Activated naive CD4-positive, alpha-beta T cell treated with anti-CD3 and anti-CD28 coated beads, Interleukin-2, amount 50 U/mL, for 24 hours (primary cell): ENCODE data around the gene TP73.

Source experiments
- H3K27ac Mint-ChIP-seq: one replicate; pipeline ENCODE4 v1.8.0; 2021; ENCODE audit warnings: mild to moderate bottlenecking, mixed read lengths
- H3K27me3 Mint-ChIP-seq: one replicate; pipeline ENCODE4 v1.8.0; 2021; ENCODE audit warnings: mixed read lengths
- H3K36me3 Mint-ChIP-seq: one replicate; pipeline ENCODE4 v1.8.0; 2021; ENCODE audit warnings: mixed read lengths
- H3K4me1 Mint-ChIP-seq: one replicate; pipeline ENCODE4 v1.8.0; 2021; ENCODE audit warnings: mixed read lengths
- H3K4me3 Mint-ChIP-seq: one replicate; pipeline ENCODE4 v1.8.0; 2021; ENCODE audit warnings: mild to moderate bottlenecking, mixed read lengths
- H3K9me3 Mint-ChIP-seq: one replicate; pipeline ENCODE4 v1.8.0; 2021; ENCODE audit warnings: mixed read lengths

Gene TP73

GRCh38 chr1:3762151-3762872 lies 110.0 kb downstream of the TP73 start:
- no peaks in the 10 kb centered on the region for H3K4me1 Mint-ChIP-seq
- no peaks in the 10 kb centered on the region for H3K36me3 Mint-ChIP-seq
- no peaks in the 10 kb centered on the region for H3K9me3 Mint-ChIP-seq
- no peak overlapping the region for H3K27ac Mint-ChIP-seq
- no peak overlapping the region for H3K4me3 Mint-ChIP-seq
- H3K27me3 Mint-ChIP-seq = peaks cover 14% of the 10 kb centered on the region

- H3K9me3 Mint-ChIP-seq = no peaks in the 10 kb centered on the region
- H3K4me1 Mint-ChIP-seq = no peaks in the 10 kb centered on the region
- H3K4me3 Mint-ChIP-seq = no peak overlapping the region
- no peaks in the 10 kb centered on the region for H3K36me3 Mint-ChIP-seq
- no peak overlapping the region for H3K27ac Mint-ChIP-seq
- peaks cover 14% of the 10 kb centered on the region for H3K27me3 Mint-ChIP-seq
Measured at GRCh38 chr1:3762873-3763228, 110.5 kb downstream of the TP73 start.

GRCh38 chr1:3763351-3764125 lies 111.2 kb downstream of the TP73 start:
- H3K36me3 Mint-ChIP-seq = no peaks in the 10 kb centered on the region
- H3K27ac Mint-ChIP-seq = no peak overlapping the region
- H3K27me3 Mint-ChIP-seq = peaks cover 14% of the 10 kb centered on the region

GRCh38 chr1:3767328-3767925 lies 115.1 kb downstream of the TP73 start:
- H3K4me1 Mint-ChIP-seq = peaks cover 10% of the 10 kb centered on the region
- H3K36me3 Mint-ChIP-seq = no peaks in the 10 kb centered on the region
- H3K27me3 Mint-ChIP-seq = peaks cover 3% of the 10 kb centered on the region
- H3K27ac Mint-ChIP-seq = no peak overlapping the region
- no peak overlapping the region for H3K4me3 Mint-ChIP-seq
- no peaks in the 10 kb centered on the region for H3K9me3 Mint-ChIP-seq

More at GRCh38 chr1:3763351-3764125, 111.2 kb downstream of the TP73 start:
- Mint-ChIP-seq H3K9me3 (no peaks in the 10 kb centered on the region), H3K4me3 (no peak overlapping the region), H3K4me1 (no peaks in the 10 kb centered on the region)

- no peaks in the 10 kb centered on the region for H3K9me3 Mint-ChIP-seq
- H3K36me3 Mint-ChIP-seq = no peaks in the 10 kb centered on the region
- peaks cover 2% of the 10 kb centered on the region for H3K27me3 Mint-ChIP-seq
- H3K4me1 Mint-ChIP-seq = peaks cover 10% of the 10 kb centered on the region
- peak overlapping the region; percentile 12 for H3K27ac Mint-ChIP-seq
- H3K4me3 Mint-ChIP-seq = no peak overlapping the region
Measured at GRCh38 chr1:3768811-3769390, 116.6 kb downstream of the TP73 start.

- Mint-ChIP-seq H3K9me3 (no peaks in the 10 kb centered on the region), H3K27ac (no peak overlapping the region), H3K4me1 (peaks cover 10% of the 10 kb centered on the region), H3K27me3 (no peaks in the 10 kb centered on the region), H3K36me3 (no peaks in the 10 kb centered on the region), H3K4me3 (no peak overlapping the region)
Measured at GRCh38 chr1:3770047-3770765, 117.9 kb downstream of the TP73 start.

- no peaks in the 10 kb centered on the region for H3K9me3 Mint-ChIP-seq
- peak overlapping the region; percentile 81 for H3K4me3 Mint-ChIP-seq
- no peaks in the 10 kb centered on the region for H3K27me3 Mint-ChIP-seq
- H3K4me1 Mint-ChIP-seq = peaks cover 10% of the 10 kb centered on the region
- H3K27ac Mint-ChIP-seq = peak overlapping the region; percentile 72
- H3K36me3 Mint-ChIP-seq = no peaks in the 10 kb centered on the region
Measured at GRCh38 chr1:3771108-3772026, 119.1 kb downstream of the TP73 start.

GRCh38 chr1:3772027-3772714 lies 119.9 kb downstream of the TP73 start:
- Mint-ChIP-seq H3K27ac (peak overlapping the region; percentile 72), H3K4me1 (peaks cover 10% of the 10 kb centered on the region), H3K36me3 (no peaks in the 10 kb centered on the region), H3K9me3 (no peaks in the 10 kb centered on the region), H3K4me3 (peak overlapping the region; percentile 81), H3K27me3 (no peaks in the 10 kb centered on the region)

- Mint-ChIP-seq H3K4me3 (peak within 1 kb of the TSS; percentile 81), H3K36me3 (no peaks in the 10 kb centered on the region), H3K4me1 (peaks cover 10% of the 10 kb centered on the region), H3K27me3 (no peaks in the 10 kb centered on the region), H3K27ac (peak within 1 kb of the TSS; percentile 72), H3K9me3 (no peaks in the 10 kb centered on the region)
Measured at GRCh38 chr1:3772715-3773571, 120.6 kb downstream of the TP73 start, which contains the start of gene SMIM1. Gene SMIM1, plus strand, starts transcription at chr1:3772749. Its CDS starts 2,625 bp downstream, at chr1:3775374.

- Mint-ChIP-seq H3K36me3 (no peaks in the 10 kb centered on the region), H3K4me1 (peaks cover 10% of the 10 kb centered on the region), H3K4me3 (peak overlapping the region; percentile 7), H3K9me3 (no peaks in the 10 kb centered on the region), H3K27me3 (no peaks in the 10 kb centered on the region), H3K27ac (no peak overlapping the region)
Measured at GRCh38 chr1:3773572-3774275, 121.4 kb downstream of the TP73 start.

- no peaks in the 10 kb centered on the region for H3K36me3 Mint-ChIP-seq
- peaks cover 10% of the 10 kb centered on the region for H3K4me1 Mint-ChIP-seq
- H3K9me3 Mint-ChIP-seq = no peaks in the 10 kb centered on the region
- no peak overlapping the region for H3K27ac Mint-ChIP-seq
- H3K4me3 Mint-ChIP-seq = no peak overlapping the region
- no peaks in the 10 kb centered on the region for H3K27me3 Mint-ChIP-seq
Measured at GRCh38 chr1:3774276-3774945, 122.1 kb downstream of the TP73 start.

- Mint-ChIP-seq H3K27me3 (no peaks in the 10 kb centered on the region), H3K4me3 (no peak overlapping the region), H3K36me3 (peaks cover 3% of the 10 kb centered on the region), H3K9me3 (no peaks in the 10 kb centered on the region), H3K4me1 (peaks cover 10% of the 10 kb centered on the region), H3K27ac (no peak overlapping the region)
Measured at GRCh38 chr1:3774946-3775489, 122.7 kb downstream of the TP73 start.
